Measurements from ENCODE around the gene C4orf51.

The C4orf51 gene

DNA sequence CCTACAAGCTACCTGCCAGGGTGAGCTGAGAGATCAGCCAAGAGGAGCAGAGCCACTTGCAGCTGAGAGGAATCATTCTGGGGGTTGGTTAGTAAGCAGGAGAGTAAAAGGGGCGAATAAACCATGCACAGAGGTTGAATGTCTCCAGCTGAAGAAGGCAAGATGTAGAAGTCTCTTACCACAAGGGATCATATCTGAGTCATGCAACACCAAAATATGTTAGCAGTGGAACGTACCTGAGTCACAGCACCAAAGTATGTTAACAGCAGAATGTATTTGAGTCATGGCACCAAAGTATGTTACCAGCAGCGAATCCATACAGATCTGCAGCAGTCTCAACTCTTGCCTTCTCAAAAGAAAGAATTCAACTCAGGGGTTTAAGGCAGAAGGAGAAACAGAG is 29.9 kb downstream of the C4orf51 start:
- no peak for DNase-seq (ENCODE audit: low spot score)

DNA sequence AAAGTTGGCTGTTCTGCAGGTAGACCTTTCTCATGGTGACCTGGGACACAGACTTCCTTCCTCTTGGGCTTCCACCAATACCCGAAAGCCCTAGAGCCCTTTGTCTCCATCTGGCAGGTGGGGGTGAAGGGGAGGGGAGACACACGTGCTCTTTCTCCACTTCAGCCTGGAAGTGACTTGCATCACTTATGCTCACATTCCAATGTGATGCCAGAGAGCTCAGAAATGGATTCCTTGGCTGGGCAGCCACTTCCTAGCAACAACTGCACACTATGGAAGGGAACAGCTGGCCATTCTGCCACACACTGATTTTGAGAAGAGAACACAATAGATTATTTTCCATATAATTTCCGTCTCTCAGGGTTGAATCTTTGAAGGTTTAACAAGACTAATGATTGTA is 36.3 kb downstream of the C4orf51 start:
- no peak for DNase-seq (ENCODE audit: low spot score)

DNA sequence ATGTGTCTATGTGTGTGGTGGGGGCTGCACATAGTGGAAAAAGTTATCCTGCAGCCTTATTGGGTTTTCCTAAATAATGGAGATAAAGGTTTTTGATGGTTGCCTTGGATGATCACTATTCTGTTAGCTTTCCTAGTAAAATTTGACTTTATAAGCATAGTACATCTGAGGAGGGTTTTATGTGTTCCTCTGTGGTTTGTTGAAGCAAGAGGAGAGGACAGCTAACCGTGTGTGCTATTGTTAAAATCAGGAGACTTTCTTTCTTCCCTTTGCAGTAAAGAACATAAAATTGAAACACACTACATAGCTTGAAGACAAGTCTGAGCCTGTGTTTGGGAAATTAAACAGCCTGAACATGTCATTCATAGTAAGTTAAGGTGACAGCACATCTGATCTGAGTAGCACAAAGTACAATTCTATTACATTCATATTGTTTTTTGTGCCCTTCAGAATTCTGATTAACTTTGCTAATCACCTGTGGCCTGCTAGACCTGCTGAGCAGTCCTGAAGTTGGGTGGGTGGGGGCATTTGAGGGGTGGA is 36.8 kb downstream of the C4orf51 start:
- DNase-seq (ENCODE audit: low spot score): no peak

DNA sequence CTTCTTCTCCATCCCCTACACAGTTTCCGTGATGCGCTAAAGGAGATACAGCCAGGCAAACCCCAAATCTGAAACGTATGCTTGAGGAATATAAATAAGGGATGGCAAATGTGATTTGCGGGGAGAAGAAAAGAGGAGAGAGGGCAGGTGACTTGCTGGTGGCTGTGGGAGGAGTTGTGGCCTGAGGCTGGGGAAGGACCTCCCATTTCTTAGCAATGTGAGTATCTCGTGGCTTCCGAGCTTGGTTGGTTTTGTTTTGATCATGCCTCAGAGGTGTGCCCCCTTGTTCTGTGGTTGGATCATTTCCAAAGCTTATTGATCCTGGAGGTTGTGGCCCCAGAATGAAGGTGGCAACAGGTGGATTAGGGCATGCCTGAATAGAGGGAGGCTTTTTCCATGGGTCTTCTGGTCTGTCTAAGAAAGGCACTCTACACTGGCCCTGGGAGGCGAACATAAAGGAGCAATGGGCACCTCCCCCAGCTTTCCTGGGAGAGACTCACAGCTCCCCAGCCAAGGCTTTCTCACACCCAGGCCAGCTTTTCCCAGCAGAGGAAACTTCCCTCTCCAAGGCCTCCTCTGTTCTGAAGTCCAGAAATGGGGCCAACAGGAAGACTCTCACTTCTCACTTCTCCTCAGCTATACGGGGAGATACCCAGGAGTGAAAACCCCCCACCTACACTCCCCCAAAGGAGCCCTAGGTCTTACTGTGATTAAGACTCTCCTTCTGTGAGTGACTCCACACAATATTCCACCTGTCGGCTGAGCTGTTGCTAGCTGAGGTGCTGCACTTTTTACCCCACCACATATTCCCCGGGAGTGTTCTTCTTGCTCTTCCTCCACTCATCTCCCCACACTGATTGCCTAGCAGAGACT is 40.0 kb downstream of the C4orf51 start:
- DNase-seq (ENCODE audit: low spot score): peak; percentile 21

DNA sequence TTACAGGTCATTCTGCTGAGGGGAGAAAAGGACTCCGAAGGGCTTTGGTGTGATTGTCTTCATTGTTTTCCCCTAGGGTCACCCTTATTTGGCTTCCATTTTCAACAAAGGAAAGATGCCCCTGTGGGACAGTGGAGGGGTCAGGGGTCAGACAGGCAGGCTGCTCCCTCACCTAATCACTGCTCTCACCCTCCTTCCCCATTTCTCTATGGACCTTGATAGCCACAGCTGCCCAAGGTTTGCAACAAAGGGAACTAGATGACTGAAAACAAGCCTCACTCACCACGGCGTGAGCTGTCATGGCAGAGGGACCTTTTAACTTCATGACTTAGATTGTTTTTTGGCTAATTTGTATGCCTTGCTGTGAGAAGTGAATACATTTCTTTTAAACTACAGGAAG is 40.7 kb downstream of the C4orf51 start:
- no peak for DNase-seq (ENCODE audit: low spot score)

DNA sequence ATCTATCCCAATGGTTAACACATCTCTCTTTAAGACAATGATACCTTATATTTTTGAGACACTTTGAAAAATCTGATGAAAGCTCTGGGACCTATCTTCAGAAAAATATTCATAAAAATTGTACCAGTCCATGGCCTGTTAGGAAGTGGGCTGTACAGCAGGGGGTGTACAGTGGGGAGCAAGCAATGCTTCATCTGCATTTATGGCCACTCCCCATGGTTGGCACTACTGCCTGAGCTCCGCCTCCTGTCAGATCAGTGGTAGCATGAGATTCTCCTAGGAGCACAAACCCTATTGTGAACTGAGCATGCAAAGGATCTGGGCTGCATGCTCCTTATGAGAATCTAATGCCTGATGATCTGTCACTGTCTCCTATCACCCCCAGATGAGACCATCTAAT is 42.6 kb downstream of the C4orf51 start:
- DNase-seq (ENCODE audit: low spot score): peak; percentile 22

DNA sequence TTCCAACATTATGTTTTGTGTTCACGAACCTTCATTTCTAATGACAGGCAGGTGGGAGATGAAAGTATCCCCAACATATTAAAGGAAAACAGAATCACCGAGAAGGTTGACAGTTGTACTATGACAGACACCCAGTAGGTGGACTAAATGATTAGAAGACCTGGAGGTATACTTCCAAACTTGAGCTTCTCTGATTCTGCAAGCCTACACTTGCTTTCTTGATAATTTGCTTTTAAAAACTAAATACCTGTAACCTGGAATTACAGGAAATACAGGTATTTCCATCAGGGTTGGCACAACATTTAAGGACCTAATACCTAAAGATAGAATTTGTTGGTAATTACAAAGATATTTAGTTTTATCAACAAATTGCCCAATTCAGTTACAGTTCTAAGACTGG is 43.4 kb downstream of the C4orf51 start:
- no peak for DNase-seq (ENCODE audit: low spot score)

DNA sequence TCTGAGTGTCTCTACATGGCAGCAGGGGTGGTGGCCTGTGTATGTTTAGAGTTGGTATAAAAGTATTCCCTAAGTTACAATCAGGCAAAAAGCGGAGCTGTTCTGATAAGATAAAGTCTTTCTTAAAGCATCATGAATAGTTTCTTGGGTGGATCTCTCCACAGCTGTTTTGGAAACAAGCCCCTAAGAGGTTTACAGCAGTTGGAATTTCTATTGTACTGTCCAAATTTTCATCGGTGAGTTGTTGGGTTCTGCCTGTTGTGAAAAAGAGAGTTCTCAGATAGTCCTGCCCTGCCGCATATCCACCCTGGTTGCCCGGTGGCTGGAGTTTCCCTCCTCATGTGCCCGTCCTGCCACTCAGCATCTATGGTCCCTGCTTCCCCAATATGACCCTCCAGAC is 50.1 kb downstream of the C4orf51 start:
- DNase-seq (ENCODE audit: low spot score): no peak

DNA sequence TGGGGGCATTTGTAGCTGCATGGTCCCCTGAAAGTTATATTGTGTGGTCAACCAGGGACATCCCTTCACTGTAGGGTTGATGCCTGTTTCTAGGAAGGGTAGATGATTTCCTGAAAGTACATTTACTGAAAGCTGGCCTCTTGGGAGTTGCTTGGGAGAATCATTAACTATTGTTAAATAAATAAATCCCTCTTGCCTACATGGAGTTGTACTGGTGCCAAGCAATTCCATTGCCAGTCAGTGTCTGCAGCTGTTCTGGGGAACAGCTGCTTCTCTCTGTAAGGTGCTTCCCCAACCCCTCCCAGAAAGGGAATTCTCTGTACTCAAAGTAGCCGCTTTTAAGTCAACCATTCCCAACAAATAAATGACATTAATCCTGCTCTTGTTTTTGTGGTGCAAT is 51.1 kb downstream of the C4orf51 start:
- DNase-seq (ENCODE audit: low spot score): no peak

DNA sequence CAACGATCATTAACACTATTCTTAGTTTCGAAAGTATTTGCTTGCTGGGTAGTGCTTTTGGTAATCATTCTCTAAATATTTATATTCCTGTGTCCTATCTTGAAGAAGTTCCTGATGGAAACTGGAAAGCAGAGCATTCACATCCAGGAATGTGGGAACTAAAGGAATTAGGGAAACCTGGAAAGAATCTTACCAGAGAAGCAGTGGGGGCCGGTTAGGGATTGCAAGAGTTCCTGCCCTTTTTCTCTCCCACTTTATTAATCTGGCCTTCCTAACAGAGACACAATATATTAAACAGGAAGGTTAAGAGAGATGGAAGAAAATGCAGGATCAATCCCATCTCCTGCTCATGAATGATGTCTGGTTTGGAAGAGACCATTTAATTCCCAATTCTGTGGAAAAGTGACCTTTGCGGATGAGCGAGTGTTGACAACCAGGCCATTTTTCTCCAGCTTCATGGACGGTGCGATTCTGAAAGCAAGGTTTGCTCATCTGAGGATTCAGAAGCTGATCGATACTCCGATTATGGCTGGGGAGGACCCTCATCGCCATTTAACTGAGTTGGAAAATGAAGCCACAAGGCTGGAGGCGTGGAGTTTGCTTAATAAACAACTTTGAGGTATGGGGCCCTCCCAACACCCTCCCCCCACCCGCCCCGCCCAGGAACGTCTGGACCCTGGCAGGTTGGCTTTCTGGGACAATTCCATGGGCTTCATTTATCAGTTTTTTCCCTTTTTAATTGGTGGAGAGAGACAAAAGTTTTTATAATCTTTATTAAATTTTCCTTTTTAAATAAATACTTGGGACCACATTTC is 52.3 kb downstream of the C4orf51 start:
- DNase-seq (ENCODE audit: low spot score): no peak

DNA sequence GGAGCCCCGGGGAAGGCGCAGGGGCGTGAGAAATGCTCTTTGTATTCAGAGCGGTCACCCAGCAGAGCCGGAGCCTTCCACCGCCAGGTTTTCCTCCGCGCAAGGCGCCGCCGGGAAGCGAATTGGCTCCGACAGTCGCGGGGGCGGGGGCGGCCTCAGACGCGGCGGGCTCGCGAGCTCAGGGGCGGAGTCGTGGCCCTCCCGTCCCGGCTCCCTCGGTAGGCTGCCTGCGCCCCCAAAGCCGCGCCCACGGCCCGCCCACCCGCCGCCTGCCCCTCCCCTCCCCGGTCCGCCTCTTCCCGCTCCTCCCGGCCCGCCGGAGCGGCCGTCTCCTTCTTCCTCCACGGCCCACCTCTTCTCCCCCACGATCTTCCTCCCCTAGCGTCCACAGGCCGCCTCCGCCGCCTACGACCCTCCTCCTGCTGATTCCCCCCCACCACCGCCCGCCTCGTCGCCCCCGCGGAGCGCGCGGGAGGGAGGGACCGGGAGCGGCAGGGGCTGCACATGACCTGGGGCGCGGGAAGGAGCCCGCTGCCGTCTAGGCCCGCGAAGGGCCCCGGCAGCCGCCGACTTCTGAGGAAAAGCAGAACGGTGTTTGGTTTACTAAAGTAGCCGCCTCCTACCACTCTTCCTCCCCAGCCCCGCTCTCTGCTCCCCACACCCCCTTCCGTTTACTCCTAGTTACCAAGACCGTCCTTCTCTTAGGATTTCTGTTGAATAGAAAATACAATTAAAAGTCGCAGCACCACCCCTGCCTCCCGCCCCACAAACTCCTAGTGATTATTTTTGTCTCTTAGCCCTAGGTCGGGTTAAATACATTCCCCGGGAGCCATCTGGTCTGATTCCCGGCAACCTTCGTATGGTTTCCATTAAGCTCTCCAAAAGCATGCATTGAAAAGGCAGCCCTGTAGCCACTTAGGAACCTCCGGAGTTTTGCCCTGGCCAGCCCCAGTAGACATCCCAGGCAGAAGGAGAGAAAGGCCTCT is 53.2 kb downstream of the C4orf51 start:
- DNase-seq (ENCODE audit: low spot score): peak; percentile 91

DNA sequence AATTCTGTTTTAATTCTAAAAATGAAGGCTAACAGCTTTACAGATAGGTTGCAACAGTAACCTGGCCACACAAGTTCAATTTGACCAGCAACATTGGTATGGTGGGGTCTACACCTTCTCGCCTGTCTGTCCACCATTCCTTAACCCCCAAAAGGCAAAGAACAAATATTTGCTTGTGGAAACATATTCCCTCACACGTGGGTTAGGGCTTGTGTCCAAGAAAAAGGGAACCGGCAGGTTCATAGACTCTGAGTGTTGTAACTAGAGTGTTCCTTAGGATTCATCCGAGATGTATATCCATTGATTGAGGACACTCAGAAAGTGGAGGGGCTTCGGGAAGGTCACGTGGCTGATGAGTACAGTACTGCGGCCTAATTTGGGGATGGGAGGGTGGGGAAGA is 54.1 kb downstream of the C4orf51 start:
- DNase-seq (ENCODE audit: low spot score): no peak

DNA sequence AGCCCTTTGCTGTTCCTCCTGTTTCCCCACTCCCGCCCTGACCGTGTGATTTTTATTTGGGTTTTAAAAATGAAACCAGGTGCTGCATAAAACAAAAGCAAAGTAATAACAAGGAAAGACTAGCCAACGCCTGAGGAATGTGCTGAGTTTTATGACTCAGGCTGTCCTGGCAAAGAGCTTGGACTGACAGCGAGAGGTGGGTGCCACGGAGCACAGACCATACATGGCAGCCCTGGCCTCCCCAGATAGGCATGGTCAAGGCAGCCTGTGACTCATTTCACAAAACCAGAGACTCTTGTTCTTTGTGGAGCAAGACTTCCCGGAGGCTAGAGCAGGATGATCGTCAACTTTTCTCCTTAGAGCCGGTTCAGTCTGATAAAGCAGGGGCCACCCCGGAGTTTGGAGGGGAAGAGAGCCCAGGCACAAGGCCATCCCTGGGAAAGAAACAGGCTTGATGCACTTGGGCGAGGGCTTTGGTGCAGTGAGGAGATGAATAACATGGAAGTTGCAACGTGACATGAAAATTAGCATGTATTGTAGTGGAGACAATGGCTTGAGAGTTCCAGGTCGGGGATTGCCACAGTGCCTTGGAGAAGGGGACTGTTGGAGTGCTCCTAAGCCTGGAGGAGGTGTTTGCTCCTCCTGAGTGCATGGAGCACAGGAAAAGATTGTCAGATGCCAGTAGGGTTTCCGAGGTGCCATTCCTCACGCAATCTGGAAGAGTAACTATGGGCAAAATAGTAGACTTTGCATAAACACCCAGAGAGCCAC is 54.8 kb downstream of the C4orf51 start:
- peak; percentile 6 for DNase-seq (ENCODE audit: low spot score)

DNA sequence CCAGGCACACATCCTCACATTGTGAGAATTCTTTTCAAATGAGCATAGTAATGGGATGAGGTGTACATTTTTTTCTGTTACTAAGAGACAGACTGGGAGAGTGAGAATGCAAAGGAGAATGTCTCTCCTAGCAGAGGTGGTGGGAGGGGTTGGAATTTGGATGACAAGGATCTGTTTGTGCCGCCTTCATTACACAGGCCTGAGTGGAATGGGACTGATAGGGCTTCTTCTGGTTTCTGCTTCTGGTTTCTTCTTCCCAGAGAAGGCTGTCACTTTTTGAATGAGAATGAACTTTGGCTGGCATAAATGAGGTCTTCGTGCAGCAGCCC is 55.4 kb downstream of the C4orf51 start:
- no peak for DNase-seq (ENCODE audit: low spot score)

DNA sequence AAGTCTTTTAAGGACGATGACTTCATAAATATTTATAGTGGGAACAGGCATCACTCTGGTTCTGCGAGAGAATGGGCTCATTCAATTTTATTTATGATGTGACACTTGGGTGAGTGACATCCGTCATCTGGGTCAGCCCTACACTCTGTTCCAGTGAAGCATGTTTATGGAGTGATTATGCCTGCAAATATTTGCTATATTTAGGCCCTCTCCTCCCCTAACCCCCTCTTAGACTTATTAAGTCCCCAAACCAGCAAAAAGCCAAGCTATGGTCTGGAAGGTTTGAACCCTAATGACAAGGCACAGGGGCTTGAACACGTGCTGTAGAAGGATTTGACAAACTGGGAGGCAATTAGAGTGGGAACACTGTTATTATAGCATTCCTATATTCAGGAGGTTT is 55.9 kb downstream of the C4orf51 start:
- DNase-seq (ENCODE audit: low spot score): no peak

DNA sequence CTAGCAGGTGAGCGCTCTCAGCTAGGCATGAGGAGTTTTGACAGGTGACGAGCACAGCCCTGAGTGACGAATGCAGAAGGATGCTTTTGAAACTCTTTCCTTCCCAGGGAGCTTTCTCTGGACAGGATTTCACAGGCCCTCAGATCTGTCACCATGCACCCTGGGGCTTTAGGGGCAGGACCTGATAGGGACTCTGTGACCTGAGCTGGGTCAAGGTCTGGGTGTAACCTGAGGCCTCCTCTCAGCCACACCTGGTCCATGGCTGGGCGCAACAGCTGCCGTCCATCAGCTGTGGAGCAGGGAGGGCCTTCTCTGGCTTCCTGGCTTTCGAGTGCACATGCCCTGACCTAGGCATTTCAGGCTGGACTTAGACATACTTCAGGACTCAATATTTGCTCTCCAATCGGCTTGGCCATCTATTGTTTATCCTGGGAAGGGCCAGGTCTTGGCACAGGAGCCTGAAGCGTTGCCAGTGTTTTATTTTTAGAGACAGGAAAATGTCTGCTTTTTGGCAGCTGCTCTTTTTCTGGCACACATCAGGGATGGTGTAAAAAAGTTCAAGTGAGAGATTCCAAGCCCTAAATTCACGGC is 56.4 kb downstream of the C4orf51 start:
- peak; percentile 91 for DNase-seq (ENCODE audit: low spot score)

DNA sequence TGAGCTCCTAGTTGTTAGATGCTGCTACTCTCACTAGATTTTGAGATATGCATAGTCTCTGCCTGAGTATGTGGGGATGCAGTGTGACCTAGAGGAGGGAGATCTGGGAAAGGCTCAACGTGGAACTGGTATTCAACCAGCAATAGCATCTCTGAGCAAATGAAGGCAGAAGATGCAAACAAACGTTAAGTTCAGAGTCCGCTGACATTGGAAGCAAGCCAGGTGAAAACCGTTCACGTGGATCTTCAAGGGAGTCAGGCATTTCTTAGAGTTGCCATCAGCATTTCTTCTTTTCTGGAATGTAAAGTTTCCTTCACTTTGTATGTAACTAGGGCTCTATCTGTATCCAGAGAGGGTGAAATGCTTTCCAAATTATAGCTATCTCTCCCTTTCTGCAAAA is 59.9 kb downstream of the C4orf51 start:
- DNase-seq (ENCODE audit: low spot score): no peak

DNA sequence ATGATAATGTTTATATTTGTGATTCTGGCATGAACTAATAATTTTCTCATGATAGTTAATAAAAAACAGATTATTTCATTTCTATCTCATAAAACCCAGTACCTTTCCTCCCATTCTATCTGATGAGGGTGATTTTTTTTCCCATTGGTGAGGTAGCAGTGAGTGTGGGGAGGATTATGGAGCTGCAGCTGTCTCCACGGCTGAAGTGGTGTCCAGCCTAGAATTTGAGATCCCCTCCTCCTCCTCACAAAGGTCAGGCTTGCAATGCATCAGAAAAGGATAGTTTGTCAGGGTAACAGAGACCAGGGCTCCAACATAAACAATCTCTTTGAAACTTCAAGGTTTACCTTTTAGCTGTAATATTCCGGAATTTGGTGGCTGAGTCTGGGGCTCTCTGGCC is 60.9 kb downstream of the C4orf51 start:
- DNase-seq (ENCODE audit: low spot score): no peak

DNA sequence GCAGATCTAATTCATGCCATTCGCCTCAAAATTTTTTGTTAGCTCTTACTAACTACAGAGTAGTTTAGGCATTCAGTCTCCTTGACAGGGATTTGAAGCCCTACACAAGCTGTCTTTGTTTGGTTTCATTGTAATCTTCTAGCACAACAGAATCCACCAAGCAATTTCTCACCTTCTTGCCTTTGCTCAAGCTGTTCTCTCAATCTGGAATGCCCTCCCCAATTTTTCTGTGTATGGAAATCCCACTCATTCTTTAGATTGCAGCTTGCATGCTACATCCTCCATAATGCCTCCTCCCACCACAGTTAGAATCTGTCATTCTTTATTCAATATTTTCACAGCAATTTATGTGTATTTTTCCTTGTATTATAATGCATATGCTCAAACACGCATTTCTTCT is 63.7 kb downstream of the C4orf51 start:
- no peak for DNase-seq (ENCODE audit: low spot score)

DNA sequence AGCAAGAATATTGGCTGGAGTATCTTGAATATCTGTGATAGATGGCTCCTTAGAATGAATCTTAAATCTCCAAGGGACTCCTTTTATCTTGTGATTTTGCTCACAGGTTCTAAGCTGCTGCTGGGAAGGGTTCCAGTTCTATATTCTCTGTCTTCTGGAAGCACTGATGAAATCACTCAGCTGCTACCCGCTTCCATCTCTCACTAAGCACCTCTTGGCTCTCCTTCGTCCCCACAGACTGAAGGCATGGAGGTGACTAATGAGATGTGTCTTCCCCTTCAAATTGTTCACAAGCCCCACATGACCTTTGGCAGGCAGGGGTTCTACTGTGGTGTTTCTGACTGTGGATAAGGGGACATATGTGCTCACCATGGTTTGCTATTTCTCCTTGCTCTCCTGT is 75.9 kb downstream of the C4orf51 start:
- DNase-seq (ENCODE audit: low spot score): no peak

DNA sequence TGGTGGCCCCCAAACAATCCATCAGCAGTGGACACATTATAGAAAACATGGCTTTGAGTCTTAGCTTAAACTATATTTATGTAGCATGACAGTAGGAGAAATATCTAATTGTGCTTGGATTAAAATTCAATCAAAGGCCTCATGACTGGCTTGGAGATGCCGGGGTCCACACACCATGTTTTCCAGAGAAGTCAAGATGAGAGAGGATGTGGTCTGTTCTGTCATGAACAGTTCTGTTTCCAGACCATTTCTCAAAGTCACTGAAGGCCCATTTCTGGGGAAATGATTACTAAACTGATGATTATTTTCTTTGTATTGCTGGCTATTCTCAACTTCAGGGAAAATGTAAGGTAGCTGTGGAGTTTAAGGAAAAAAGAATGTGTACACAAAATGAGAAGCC is 76.3 kb downstream of the C4orf51 start:
- DNase-seq (ENCODE audit: low spot score): no peak

Measured in cerebellar cortex (tissue), 1 donor.